ENCODE data around the gene WDR70.

The WDR70 gene

DNA sequence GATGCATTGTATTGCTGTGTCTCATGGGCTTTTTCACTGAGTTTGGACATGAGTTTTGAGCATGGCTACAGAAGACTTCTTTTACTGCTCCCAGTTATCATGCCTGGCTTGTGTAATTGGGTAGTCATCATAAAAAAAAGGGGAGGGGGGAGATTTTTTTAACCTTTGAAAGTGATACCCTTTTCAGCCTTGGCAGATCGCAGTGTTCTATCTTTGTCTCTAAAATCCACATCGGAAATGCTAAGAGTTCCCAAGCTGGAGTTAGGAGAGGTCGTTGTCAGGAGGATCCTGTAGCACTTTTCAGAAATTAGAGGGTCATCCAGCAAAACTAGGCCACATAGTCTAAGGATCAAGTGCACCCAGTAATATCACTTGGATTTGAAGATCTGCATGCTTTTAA is 188.4 kb downstream of the WDR70 start:
- TF ChIP-seq, protein P1, sequence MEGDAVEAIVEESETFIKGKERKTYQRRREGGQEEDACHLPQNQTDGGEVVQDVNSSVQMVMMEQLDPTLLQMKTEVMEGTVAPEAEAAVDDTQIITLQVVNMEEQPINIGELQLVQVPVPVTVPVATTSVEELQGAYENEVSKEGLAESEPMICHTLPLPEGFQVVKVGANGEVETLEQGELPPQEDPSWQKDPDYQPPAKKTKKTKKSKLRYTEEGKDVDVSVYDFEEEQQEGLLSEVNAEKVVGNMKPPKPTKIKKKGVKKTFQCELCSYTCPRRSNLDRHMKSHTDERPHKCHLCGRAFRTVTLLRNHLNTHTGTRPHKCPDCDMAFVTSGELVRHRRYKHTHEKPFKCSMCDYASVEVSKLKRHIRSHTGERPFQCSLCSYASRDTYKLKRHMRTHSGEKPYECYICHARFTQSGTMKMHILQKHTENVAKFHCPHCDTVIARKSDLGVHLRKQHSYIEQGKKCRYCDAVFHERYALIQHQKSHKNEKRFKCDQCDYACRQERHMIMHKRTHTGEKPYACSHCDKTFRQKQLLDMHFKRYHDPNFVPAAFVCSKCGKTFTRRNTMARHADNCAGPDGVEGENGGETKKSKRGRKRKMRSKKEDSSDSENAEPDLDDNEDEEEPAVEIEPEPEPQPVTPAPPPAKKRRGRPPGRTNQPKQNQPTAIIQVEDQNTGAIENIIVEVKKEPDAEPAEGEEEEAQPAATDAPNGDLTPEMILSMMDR (IDR thresholded peaks at IDR 0.05; ENCODE audit: control insufficient read depth, extremely low read depth, insufficient read depth), result no peak
- no peak for DNase-seq (ENCODE audit: low read depth)
- H3K4me3 ChIP-seq (ENCODE audit: low read depth, low read length), result no peak overlapping the region

- TF ChIP-seq, protein P1 (IDR thresholded peaks at IDR 0.05; ENCODE audit: control insufficient read depth, extremely low read depth, insufficient read depth), result no peak
- H3K4me3 ChIP-seq (ENCODE audit: low read depth, low read length), result no peak overlapping the region
- no peak for DNase-seq (ENCODE audit: low read depth)
Observed at GRCh38 chr5:37568018-37568753, 189.1 kb downstream of the WDR70 start.

DNA sequence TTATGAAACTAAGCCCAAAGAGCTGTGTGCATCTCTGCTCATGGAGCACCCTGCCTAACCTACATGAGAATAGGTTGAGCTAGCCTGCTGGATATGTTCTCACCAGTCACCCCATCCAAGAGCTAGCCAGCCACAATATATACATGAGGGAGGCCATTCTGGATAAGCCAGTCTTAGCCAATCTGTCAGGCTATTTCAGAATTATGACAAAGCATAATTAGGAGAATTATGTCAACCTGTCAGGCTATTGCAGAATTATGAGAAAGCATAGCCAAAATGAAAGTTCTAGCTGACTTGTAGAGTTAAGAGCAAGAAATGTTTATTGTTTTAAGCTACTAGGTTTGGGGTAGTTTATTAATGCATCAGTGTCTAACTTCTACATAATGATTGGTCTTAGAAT is 189.8 kb downstream of the WDR70 start:
- TF ChIP-seq, protein P1 (IDR thresholded peaks at IDR 0.05; ENCODE audit: control insufficient read depth, extremely low read depth, insufficient read depth), result no peak
- no peak overlapping the region for H3K4me3 ChIP-seq (ENCODE audit: low read depth, low read length)
- no peak for DNase-seq (ENCODE audit: low read depth)

- TF ChIP-seq, protein P1 (IDR thresholded peaks at IDR 0.05; ENCODE audit: control insufficient read depth, extremely low read depth, insufficient read depth), result no peak
- DNase-seq (ENCODE audit: low read depth), result no peak
- H3K4me3 ChIP-seq (ENCODE audit: low read depth, low read length), result no peak overlapping the region
Observed at GRCh38 chr5:37569466-37569865, 190.3 kb downstream of the WDR70 start.

DNA sequence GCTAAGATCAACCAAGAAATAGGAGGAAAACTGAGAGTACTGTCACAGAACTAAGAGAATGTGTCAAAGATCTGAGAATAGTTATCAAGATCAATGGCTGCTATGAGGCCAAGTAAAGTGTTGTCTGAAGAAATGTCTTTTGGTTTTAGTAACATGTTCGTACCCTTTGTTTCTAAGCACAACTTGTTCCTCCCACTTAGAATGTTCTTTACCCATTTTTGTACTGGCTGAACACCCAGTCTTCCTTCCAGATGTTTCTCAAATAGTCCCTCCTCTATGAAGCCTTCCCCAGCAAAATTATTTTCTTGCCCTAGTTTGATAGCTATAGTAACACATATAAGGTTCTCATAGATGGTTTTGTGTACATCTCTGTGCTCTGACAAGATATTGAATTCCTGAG is 191.5 kb downstream of the WDR70 start:
- no peak for DNase-seq (ENCODE audit: low read depth)
- TF ChIP-seq, protein P1 (IDR thresholded peaks at IDR 0.05; ENCODE audit: control insufficient read depth, extremely low read depth, insufficient read depth), result no peak
- no peak overlapping the region for H3K4me3 ChIP-seq (ENCODE audit: low read depth, low read length)

GRCh38 chr5:37571985-37572384 is 192.9 kb downstream of the WDR70 start:
- TF ChIP-seq, protein P1 (IDR thresholded peaks at IDR 0.05; ENCODE audit: control insufficient read depth, extremely low read depth, insufficient read depth), result no peak
- no peak for DNase-seq (ENCODE audit: low read depth)
- H3K4me3 ChIP-seq (ENCODE audit: low read depth, low read length), result no peak overlapping the region
